Measurements from ENCODE around the gene ADSS1. TPM values are rescaled to one million over a fixed set of nuclear protein-coding genes. Genes with fewer than 3 reads are reported as not detected.
A peak's percentile ranks its signal among the peaks of the same experiment; 100 is the strongest.

ADSS1 gene
- total RNA-seq, 4 donors from 2014 or later: 3.4 to 11.4 (median 8.4) TPM

DNA sequence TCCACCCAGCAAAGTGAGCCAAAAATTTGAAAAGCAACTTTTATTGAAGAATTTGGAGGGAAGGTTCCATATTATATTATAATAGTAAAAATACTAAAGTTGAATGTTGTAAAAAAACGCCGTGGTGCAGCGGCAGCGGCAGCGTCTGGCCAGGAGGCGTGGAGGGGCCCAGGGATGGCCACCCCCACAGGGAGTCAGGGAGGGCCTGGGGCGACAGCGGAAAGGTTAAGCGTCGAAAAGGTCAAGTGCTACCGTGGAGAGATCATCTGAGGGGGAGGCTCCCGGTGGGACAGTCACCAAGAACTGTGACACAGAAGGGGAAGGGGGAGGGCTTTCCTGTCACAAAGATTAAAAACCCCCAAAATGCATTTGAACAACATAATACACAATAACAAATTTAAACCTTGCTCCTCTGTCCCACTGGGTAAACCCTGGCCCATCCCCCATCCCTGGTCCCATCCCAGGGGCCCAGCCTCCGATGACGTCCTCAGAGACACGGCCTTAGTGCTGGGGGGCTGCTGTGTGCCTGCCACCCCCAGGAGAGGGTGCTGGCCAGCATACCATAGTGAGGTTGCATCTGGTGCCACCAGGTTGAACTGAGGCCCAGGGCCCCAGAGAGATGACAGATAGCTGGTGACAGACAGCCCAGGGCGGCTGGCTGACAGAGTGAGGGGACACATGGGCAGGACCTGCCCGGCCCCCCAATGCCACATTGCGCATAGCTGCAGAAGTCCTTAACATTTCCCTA lies 45.5 kb downstream of the ADSS1 start:
- H3K27ac ChIP-seq: no peak overlapping the region
- WGBS, 2 donors: 71 to 84% methylated on average over 14 to 18 of the region's 18 CpGs
- H3K9me3 ChIP-seq: no peaks in the 10 kb centered on the region
- peaks cover 0 to 27% (median 7%) of the 10 kb centered on the region in 3 donors for H3K4me1 ChIP-seq
- TF ChIP-seq, protein P1, sequence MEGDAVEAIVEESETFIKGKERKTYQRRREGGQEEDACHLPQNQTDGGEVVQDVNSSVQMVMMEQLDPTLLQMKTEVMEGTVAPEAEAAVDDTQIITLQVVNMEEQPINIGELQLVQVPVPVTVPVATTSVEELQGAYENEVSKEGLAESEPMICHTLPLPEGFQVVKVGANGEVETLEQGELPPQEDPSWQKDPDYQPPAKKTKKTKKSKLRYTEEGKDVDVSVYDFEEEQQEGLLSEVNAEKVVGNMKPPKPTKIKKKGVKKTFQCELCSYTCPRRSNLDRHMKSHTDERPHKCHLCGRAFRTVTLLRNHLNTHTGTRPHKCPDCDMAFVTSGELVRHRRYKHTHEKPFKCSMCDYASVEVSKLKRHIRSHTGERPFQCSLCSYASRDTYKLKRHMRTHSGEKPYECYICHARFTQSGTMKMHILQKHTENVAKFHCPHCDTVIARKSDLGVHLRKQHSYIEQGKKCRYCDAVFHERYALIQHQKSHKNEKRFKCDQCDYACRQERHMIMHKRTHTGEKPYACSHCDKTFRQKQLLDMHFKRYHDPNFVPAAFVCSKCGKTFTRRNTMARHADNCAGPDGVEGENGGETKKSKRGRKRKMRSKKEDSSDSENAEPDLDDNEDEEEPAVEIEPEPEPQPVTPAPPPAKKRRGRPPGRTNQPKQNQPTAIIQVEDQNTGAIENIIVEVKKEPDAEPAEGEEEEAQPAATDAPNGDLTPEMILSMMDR (IDR thresholded peaks at IDR 0.05): no peak
- TF ChIP-seq POLR2A (IDR thresholded peaks at IDR 0.05): no peak
- H3K27me3 ChIP-seq: no peaks in the 10 kb centered on the region
- intact Hi-C loops (cut with DNase I): loop anchor here (5.0 kb wide), 1 partner anchor 58 kb away; no protein-coding TSS in a partner anchor
- no peak overlapping the region for H3K4me3 ChIP-seq
- peaks cover 11 to 50% (median 14%) of the 10 kb centered on the region in 3 donors for H3K36me3 ChIP-seq
- DNase-seq: no peak

DNA sequence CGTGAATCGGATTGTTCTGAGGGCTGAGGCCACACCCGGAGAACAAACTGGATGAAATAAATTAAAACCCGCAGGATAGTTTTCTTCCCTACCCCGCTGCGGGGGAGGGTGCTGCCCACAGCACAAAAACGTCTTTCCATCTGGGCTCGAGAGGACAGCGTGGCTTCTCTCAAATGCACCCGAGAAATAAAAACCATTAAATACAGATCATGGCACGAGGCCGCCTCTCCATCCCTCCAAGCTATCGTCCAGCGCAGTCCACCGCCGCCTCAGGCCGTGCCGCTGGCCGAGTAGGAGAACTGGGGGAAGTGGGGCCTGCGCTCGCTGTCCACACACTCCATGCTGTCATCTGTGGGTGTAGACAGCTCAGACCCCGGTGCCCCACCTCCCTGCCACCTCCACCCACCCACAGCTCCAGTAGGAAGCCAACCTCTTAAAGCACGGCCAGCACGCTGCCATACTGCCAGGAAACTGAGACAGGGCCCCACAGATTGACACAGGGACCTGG lies 46.1 kb downstream of the ADSS1 start:
- no peaks in the 10 kb centered on the region for H3K27me3 ChIP-seq
- WGBS, 2 donors: 75 to 84% methylated on average over 13 to 18 of the region's 24 CpGs
- H3K4me1 ChIP-seq: peaks cover 0 to 33% (median 7%) of the 10 kb centered on the region in 3 donors
- H3K27ac ChIP-seq: no peak overlapping the region
- intact Hi-C loops (cut with DNase I): no loop called here
- peaks cover 11 to 56% (median 14%) of the 10 kb centered on the region in 3 donors for H3K36me3 ChIP-seq
- no peak for DNase-seq
- H3K4me3 ChIP-seq: no peak overlapping the region
- TF ChIP-seq, protein P1 (IDR thresholded peaks at IDR 0.05): no peak
- no peak for TF ChIP-seq POLR2A (IDR thresholded peaks at IDR 0.05)
- no peaks in the 10 kb centered on the region for H3K9me3 ChIP-seq

DNA sequence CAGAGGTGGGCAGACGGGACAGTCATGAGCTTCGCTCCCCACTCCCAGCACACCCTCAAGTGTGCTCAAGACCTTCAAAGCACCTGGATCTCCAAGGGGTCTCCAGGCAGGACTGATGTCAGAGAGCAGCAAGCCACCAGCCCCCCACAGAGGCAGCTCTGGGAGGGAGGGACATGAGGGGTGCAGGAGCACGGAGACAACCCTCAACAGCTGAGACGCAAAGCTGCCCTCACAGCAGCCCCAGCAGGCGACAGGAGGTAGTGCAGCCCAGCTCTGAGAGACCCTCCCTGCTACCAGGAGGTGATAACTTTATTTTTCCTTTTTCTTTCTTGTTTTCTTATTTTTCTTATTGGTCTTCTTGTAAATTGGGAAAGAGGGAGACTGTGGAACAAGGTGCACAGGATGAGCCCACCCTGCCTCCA lies 46.8 kb downstream of the ADSS1 start:
- intact Hi-C loops (cut with DNase I): no loop called here
- Histone ChIP-seq H3K27ac (no peak overlapping the region), H3K36me3 (peaks cover 11 to 64% (median 14%) of the 10 kb centered on the region in 3 donors), H3K4me3 (no peak overlapping the region), H3K27me3 (no peaks in the 10 kb centered on the region), H3K9me3 (no peaks in the 10 kb centered on the region), H3K4me1 (peaks cover 0 to 40% (median 7%) of the 10 kb centered on the region in 3 donors)
- 81 to 100% methylated on average over 3 to 4 of the region's 5 CpGs for WGBS, 2 donors
- TF ChIP-seq POLR2A (IDR thresholded peaks at IDR 0.05): no peak
- TF ChIP-seq, protein P1 (IDR thresholded peaks at IDR 0.05): peak in 4 of 6 experiments; percentile 27 to 57 (median 36)
- DNase-seq: no peak

DNA sequence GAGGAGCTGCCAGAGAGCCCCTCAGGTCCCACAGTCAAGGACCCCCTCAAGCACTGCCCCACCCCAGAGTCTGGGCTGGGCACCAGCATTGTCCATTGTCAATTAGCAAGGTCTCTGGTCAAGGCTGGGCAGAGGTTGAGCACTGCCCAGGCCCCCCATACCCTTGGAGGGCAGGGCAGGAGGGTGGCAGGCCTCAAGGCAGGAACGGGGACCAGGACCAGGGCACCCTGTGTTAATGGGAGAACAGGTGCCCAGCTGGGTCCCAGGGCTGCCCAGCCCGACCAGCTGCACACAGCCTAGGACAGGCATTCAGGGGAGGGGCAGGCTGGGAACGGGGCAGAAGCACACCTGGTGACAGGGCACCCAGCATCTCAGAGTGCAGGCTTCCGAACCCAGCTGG lies 47.3 kb downstream of the ADSS1 start:
- no peak overlapping the region for H3K4me3 ChIP-seq
- intact Hi-C loops (cut with DNase I): no loop called here
- H3K9me3 ChIP-seq: no peaks in the 10 kb centered on the region
- no peaks in the 10 kb centered on the region for H3K27me3 ChIP-seq
- WGBS, 2 donors: 90 to 100% methylated on average over 1 to 2 of the region's 4 CpGs
- TF ChIP-seq, protein P1 (IDR thresholded peaks at IDR 0.05): no peak
- TF ChIP-seq POLR2A (IDR thresholded peaks at IDR 0.05): no peak
- H3K4me1 ChIP-seq: peaks cover 0 to 40% (median 7%) of the 10 kb centered on the region in 3 donors
- no peak for DNase-seq
- H3K36me3 ChIP-seq: peaks cover 12 to 69% (median 15%) of the 10 kb centered on the region in 3 donors
- no peak overlapping the region for H3K27ac ChIP-seq

Measured in esophagus squamous epithelium (tissue), 5 donors.